EH (cell line): ENCODE data around the gene CLNK.
"Not testable (repeated sequence)": the region's sequence is repeated elsewhere in the genome, so short reads cannot be mapped to it uniquely, and the experiment has no call there.

Experiments used
- DNase-seq: peaks from one replicate; pipeline ENCODE4 v3.0.0-alpha.2; 2015; ENCODE audit warnings: low read depth

Gene CLNK

GRCh38 chr4:10577018-10577417 lies 107.5 kb downstream of the CLNK start:
- no peak for DNase-seq

DNA sequence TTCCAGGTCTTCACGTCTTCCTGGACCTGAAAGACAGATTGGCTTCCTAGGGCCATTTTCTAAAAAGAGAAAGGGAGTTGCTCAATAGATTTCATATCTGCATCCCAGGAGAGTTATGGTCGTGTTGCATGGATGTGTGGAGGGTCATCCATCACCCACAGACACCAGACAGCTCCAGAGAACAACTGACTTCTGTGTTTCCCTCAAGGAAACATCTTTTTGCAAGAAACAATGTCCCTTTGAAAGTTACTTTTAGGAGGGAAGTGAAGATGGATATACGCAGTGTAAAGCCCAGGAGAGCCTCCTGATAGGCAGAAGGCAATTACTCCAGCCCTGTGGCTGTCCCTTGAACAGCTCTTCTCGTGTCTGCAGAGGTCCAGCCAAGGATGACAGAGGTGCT lies 108.3 kb downstream of the CLNK start:
- no peak for DNase-seq

DNA sequence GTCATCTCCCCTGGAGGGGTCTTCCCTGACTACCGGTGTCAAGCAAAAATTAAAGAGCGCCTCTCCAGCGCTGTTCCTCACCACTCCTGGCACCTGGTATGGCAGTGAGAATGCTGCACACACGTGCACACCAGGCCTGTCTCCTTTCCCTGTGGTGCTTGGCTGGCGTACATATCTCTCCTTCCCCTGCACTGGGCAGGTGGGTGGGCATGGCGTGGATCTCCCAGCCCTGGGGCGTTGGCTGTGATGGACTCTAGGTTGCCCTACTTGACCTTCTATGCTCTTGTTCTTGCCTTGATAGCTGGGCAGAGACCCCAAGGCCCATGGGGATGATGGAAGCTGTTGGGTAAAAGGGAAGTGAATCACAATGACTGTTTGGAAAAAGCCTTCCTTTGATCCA lies 109.2 kb downstream of the CLNK start:
- DNase-seq, result no peak

GRCh38 chr4:10574553-10574952 lies 110.0 kb downstream of the CLNK start:
- DNase-seq, result not testable (repeated sequence)

- DNase-seq, result no peak
Measured at GRCh38 chr4:10571909-10572308, 112.7 kb downstream of the CLNK start.

- no peak for DNase-seq
Measured at GRCh38 chr4:10569491-10569890, 115.1 kb downstream of the CLNK start.

- DNase-seq, result no peak
Measured at GRCh38 chr4:10567766-10568165, 116.8 kb downstream of the CLNK start.

GRCh38 chr4:10565166-10565780 lies 119.3 kb downstream of the CLNK start:
- no peak for DNase-seq

DNA sequence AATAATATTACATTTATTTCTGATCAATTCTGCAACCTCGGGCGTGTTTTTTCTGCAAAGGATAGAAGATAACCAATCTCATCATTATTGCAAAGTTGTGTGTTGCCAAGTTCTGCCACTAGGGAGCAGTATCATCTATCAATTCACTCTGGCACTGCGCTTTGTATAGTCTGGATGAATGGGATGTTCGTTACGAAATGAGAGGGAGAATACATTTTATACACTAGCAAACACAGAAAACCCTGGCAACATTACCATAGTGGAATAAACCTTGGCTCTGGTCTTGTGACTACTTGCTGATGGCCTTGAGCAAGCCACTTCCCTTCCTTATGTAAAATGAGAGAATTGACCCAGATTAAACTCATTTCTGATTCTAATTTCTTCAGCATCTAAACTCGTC lies 129.9 kb downstream of the CLNK start:
- DNase-seq, result peak; percentile 54

DNA sequence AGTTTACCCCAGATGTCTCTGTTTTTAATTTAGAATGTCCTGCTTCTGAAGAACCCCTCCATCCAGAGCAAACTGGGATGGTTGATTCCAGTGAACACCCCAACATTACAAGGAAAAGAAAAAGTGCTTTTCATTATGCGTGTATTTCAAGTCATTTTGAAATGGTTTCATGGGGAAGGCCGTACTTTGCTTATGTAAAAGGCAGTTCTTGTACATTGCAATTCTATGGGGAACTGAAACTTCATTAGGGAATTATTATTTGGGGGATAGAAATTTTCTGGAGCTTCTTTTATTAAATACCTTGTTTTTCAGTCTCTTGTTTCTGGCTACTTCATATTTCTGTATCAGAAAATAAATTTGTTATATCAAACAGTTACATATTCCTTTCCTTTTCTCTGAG lies 130.4 kb downstream of the CLNK start:
- DNase-seq, result no peak

DNA sequence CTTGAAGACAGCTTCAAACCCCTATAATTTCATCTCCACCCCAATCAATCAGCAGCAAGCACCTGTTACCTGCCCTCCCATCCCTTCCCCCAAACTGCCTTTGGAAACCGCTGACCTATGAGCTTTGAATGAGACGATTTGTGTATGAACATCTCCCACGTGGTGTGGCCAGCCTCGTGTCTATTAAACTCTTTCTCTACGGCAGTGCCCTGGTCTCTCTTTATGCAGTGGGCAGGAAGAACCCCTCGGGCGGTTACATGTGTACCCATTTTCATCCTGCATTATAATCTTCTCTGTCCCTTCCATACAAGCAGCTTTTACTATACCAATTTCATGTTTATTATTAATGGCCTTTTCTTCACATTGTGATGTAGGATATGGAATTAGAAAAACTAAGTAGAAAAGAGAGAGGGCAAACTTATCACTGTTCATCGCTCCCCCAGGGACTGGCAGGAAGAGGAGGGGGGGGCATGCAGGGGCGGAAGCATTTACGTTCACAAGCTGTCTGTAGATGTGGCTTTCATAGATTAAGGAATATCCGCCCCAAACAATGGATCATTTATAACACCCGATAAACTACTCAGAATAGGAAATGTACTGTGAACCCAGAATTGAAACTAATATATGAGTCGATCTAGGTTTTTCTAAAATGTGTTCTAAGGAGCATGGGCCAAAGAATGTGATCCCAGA lies 131.8 kb downstream of the CLNK start:
- no peak for DNase-seq

GRCh38 chr4:10535912-10536311 lies 148.7 kb downstream of the CLNK start:
- DNase-seq, result no peak

DNA sequence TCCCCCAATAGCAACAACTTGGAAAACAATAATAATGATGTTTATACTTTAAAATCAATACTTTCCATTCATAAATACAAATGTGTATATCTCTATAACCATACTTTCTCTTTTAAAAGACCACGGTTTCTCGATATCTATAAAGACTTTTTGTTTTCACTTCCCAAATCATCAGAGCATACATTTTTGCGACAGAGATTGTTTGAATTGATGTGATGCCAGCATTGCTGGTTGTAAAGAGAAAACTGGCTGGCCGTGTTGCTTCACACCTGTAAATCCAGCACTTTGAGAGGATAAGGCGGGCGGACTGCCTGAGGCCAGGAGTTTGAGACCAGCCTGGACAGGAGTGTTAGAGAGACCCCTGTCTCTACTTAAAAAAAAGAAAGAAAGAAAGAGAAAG lies 149.7 kb downstream of the CLNK start:
- DNase-seq, result no peak

DNA sequence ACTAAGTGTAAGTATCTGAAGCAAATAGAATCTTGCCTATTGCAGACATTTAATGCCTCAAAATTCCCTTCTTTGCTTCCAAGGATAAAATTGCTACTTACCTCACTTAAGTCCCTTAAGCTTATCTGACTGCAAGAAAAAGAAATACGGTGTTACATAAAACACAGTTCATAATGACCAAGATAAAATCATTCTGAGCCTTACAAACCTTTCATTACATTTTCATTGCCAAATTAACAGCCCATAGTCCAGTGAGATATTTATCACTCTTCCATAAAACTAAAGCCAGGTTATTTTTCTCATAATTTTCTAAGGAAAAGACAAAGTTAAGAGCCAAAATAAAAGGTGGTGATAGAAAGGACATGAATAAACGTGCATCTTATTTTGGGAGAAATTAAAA lies 152.4 kb downstream of the CLNK start:
- no peak for DNase-seq

DNA sequence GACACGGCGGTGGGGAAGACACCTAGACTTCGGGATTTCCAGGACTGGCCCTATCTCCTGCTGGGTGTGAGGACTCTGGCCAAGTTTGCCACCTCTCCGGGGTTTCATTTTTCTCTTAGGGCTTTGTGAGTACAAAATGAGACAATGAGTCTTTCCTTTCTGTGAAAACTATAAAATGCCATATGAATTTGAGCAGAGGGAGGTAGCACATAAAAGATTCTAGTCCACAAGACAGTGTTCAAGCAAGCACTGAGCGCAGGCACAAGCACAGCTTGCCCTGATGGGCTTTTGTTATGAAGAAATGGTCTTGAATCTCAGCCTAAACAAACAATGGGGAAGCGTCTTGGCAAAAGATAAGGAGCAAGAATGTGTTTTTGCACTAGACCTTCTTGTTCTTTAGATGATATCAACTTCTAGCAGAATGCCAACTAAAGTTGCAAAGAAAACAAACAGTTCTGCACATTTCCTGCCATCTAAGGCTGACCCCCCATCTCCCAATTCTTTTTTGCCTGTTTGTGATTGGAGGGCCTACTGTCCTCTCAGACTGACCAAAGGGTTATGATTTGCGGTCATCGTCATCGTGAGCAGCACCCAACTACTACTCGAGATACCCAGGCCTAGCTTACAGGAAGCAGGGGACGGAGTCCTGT lies 154.3 kb downstream of the CLNK start:
- DNase-seq, result peak; percentile 43

DNA sequence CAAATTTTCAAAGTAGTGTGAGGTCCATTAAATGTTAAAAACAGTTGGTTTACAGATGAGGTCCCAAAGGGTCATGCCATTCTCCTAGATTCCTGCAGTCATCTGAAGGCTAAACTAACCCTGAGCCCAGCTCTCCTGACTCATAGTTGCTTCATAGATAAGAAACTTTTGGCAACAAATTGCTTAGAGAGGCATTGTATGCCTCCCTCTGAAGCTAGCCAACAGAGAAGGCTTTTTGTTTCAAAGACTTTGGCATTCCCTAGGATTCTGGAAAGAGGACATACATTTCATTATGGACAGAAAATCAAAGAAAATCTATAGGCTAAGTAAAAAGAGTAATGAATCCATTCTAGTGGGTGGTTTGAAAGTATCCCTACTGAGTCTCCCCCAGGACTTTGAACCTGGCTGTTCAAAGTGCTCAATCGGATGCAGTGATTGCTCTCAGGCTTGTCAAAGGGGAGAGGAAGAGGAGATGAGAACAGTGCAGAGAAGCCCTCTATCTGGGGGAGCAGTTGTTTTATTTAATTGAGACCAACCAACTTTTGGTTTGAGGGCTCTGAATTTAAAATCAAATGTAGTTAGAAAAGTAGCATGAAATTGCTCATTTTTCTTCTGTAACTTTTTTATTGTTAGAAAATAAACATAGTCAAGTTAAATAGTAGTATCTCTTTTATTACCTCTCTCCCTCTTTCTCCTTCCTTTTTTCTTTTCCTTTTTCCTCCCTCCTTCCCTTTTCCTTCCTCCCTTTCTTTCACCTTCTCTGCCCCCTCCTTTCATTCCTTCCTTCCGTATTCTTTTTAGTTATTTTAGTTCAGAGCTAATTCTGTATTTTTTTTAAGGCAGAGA lies 155.1 kb downstream of the CLNK start:
- DNase-seq, result no peak

- no peak for DNase-seq
Measured at GRCh38 chr4:10527438-10527837, 157.1 kb downstream of the CLNK start.

DNA sequence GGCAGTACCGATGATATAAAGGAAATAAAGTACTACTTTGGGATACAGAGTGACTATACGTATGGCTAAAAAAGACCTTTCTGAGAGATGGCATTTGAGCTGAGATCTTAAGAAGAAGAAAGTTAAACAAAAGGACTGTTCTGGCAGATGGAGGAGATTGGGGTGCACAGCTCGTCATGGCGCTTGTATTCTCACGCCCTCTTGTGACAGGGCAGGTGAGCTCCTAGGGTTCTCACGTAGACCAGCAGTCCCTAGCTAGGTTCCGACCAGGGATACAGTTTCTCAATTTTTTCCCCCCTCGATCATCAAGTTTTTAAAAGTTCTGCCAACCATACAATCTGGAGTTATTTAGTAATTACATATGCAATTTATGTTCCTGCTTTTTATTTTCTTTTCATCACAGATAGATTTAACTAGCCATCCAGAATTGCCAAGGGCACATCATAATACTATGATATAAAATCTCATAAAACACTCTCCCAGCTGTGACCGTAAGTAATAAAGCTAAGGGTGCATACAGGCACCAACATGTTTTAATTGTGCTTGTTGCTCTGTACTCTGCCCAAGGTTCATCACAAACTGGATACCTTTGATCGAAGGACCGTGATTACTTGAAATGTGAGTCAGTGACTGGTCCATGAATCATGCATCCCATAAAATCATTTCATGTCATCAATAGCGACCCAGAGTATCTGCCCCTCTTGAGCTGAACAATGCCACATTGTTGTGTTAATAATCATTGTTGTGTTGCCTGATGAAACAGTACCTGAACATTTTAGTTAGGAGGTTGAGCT lies 157.9 kb downstream of the CLNK start:
- DNase-seq, result no peak

GRCh38 chr4:10524196-10524833 lies 160.3 kb downstream of the CLNK start:
- no peak for DNase-seq

- no peak for DNase-seq
Measured at GRCh38 chr4:10521424-10521823, 163.1 kb downstream of the CLNK start.

DNA sequence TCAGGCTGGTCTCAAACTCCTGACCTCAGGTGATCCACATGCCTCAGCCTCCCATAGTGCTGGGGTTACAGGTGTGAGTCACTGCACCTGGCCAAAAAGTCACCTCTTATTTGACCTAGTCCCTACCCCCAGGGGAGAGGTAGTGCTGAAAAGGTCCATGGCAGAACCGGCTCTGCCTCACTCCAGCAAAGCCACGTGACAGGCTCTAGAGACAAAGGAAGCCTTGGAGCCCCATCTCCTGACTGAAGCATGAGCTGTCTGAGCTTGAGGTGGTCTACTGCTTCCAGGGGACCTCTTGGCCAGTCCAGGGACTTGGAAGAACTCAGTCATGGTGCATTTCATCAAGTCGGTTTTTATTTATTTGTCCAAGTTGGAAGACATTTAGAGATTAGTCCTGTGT lies 174.8 kb downstream of the CLNK start:
- no peak for DNase-seq
